AG08395 (cell line): ENCODE results near the gene GNAO1.
A peak's percentile ranks its signal among the peaks of the same experiment; 100 is the strongest.

Experiments
- DNase-seq: peaks from one replicate; pipeline ENCODE4 v3.0.0; 2012; ENCODE audit warnings: mixed read lengths, low spot score

GNAO1 gene

DNA sequence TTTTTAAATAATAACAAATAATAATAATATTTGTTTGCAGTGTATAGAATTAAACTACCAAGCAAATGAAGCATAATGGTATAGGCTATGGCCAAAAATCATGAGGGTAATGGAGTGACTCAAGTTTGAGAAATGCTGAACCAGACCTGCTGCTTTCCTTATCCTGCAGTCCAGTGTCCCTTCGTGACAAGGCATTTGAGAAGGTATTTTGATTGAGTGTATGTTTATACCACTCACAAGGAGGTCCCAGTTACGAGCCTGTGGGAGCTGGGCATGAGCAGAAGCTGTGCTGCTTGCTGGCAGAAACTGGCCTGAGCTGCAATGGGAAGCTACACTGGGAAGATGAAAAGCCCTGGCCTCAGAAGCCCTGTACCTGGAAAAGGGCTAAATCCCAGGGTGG, 50.3 kb downstream of the GNAO1 start:
- no peak for DNase-seq

DNA sequence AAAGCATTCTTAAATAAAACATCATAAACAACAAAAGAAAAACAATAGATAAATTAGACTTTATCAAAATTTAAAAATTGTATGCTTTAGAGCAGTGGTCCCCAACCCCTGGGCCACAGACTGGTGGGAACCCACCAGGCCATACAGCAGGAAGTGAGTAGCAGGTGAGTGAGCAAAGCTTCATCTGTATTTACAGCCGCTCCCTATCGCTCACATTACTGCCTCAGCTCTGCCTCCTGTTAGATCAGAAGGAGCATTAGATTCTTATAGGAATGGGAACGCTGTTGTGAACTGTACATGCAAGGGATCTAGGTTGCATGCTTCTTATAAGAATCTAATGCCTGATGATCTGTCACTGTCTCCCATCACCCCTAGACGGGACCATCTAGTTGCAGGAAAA, 51.5 kb downstream of the GNAO1 start:
- no peak for DNase-seq

DNA sequence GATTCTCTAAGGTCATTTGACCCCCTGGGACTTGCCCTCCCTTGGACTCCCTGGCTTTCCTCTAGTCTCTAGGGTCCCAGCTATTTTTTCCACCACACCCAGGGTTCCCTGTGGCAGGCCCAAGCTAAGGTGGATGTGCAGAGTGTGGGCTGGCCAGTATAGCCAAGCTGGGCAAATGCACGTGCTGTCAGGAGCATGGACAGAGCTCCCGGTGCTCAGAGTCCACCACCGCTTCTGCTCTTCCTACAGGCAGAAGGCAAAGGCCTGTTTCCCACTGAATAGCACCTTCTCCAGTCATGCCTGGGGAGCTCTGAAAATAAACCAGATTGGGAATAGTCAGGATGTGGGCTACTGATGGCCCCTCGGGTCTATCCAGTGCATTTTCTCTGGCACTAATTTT, 53.3 kb downstream of the GNAO1 start:
- DNase-seq = no peak

DNA sequence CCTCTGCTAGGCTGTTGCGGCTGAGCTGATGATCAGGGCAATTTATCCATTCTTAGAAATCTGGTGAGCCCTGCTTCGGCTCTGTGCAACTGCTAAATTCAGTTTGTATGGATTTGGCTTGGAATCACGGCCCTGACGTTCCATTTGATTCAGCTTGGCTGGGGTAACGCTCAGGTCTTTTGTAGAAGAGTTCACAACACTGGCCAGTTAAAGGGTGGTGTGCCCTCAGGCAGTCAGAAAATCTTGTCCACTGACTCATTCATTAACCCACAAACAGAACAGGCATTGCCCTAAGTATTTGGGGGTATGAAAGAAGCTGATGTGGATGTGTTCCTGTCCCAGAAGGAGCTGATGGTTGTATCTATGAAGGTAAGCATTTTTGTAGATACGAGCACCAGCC, 53.9 kb downstream of the GNAO1 start:
- DNase-seq = peak; percentile 58

DNA sequence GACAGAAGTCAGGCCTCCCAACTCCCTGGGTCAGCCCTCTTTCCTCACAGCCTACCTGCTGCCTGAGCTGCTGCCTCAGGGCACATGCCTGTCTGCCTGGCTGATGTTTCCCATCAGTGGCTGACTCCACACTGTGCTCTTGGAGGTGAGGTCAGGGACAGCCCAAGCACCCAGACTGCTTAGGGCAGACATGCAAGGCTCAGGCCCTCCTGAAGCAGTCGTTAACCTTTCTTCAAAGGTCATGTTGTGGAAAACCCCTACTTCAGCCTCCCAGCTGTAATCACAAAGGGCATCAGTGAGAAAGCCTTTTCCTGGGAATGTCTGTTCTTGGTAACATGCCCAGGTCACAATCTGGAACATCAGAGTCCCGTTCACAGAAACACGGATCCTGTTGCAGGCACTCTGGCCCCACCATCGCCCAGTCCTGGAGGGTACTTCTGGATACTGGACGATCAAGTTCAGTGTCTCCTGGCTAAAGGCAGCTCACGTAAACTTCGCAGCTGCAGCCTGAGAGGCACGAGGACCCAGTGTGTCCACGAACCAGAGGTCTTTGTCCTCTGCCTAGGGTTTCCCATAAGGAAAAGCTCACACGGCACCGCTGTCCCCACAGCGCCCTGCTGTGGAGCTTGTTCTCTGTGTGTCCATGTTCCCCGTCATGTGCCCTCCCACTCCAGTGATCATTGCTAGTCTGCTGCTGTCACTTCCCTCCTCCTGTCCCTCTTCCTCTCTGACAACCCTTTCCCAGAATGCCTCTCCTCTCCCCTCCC, 54.9 kb downstream of the GNAO1 start:
- DNase-seq = no peak

DNA sequence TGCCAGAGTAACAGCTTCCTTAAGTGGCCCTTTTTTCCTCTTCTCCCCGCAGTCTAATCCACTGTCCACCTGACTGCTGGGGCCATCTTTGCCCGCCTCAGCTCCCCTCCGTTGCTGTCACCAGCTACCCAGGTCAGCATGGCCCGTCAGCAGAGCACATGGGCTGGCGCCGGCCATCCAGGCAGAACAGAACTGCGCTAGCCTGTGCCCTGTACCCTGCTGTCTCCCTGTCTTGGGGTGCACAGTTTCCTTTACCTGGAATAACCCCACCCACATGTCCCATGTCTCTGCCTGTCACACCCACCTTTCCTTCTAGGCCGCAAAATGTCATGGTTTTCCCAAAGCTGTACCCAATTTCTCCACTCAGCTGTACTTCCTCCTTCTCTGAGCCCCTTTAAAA, 55.7 kb downstream of the GNAO1 start:
- DNase-seq = no peak

DNA sequence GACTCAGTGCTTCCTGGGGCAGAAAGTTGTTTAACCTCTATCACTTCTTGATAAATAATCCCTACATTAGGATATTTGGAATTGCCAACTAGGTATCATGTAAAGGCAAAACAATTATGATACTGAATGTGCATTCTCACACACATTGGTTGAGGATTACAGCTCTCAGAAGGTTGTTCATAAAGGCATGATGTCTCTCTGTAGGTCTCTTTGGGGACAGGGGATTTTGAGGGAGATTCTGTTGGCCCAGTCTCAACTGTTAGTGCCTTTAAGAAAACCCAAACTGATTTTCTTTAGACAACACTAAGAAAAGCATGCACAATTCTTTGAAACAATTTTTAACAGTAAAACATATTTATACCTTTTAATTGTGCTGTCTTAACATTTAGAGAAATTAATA, 56.5 kb downstream of the GNAO1 start:
- DNase-seq = no peak

DNA sequence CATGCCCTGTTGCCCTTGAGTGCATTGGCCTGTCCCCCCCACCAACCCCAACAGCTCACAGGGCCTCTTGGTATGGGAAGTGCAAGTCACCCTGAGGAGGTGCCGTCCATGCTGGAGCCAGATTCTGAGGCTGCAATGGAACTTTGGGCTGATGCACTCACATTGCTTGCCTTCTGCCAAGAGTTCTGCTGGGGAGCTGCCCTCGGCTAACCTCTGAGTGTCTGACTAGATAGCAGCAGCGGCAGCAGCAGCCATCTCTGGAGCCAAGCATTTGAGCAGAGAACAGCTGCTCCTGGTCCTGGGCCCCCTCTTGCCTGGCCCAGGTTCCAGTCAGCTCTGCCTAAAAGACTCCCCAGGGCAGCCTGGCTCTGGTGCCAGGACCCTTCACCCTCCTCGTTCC, 61.5 kb downstream of the GNAO1 start:
- peak; percentile 57 for DNase-seq

DNA sequence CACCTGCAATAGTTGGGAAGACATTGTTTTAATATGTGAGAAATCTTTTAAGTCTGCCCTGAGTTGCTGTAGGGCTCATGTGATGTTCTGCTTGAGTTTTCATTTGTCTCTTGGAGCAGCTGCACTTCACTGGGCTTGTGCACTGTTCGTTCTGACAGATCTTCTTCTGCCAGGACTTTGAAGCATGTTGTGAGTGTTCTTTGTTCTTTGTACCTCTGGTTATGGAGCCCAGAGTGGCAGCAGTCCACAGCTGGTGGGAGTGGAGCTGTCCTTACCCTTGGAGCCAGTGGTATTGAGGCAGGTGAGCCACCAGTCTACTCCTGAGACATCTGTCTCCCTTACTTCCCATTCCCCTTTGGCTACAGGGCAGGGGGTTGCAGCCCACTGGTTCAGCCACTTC, 64.6 kb downstream of the GNAO1 start:
- DNase-seq = no peak

DNA sequence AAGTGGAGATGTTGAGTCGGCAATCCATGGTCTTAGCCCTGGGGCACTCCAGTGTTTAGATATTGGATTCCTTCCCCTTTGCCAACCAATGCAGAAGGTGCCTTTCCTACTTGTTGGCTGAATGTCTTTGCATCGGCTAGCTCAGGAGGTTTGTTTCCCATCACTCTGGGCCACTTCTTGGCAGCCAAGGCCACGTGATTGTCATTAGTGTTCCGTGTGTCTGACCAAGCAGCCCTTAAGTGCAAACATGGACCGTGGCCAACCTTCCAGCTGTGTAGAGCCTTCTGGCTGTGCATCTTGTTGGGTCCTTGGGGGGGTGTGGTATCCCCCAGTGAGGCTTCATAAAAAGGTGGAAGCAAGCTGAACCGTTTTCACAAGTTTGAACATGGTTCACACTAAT, 66.0 kb downstream of the GNAO1 start:
- no peak for DNase-seq

DNA sequence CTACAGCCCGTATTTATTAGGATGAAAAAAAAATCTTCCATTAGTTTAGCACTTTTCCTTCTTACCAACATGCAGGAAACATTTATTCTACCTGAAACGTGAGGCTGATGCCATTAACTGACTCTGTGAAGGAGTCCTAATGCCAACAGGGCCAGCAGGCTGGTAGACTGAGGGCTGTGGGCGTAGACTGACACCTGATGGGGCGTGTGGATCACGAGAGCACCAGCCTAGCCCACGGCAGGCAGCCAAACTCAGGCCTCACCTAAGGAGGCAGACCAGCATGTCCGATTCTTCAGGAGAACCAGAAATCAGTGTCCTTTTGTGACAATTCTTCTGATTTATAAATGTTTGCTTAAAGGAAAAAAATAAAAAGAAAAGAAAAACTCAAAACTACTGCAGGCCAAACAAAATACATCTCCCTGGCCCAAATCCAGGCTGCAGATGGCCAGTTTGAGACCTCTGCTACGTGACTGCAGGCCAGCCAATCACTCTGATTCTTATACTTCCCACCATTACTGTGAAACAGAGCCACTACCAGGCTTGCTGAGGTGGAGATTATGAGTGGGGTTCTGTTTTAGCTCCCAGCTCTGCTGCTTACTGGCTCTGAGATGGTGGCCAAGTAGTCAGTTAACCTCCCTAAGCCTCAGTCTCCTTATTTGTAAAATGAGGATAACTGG, 66.5 kb downstream of the GNAO1 start:
- no peak for DNase-seq

DNA sequence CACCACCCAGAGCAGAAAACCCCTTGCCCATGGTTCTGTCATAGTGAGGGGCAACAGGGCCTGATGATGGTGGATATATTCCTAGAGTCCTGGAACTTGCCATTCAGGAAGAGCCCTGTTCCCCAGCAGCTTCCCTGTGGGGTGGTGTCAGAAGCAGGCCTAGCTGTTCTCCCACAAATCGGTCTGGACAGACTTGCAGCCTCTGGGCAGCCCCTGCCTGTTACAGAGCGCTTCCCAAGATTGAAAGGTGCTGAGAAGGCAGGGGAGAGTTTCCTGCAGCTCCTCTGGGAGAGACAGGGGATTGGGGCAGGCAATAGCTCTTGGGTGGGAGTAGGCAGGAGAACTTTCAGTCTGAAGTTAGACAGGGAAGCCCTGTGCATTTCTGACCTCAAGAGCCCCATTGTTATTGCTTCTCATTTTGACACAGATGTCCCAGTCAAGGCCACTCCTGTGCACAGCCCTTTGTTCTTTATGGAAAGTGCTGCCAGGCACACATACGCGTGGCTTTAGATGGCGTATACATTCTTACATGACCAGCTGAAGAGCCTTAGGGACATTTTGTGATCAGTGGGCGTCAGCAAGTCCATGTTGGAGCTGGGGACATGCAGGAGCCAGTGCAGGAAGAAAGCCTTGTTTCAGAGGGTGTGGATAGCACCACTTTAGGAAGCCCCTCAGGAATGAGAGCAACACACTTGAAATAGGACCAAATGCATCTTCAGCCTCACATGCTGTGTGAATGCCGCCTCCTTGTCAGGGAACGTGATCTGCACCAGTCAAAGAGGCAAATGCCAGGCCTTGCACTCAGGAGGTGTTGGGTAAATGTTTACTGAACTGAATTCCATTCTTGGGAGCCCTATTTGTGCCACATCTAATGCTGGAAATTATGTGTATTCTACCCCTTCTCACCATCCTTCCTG, 67.5 kb downstream of the GNAO1 start:
- DNase-seq = no peak

DNA sequence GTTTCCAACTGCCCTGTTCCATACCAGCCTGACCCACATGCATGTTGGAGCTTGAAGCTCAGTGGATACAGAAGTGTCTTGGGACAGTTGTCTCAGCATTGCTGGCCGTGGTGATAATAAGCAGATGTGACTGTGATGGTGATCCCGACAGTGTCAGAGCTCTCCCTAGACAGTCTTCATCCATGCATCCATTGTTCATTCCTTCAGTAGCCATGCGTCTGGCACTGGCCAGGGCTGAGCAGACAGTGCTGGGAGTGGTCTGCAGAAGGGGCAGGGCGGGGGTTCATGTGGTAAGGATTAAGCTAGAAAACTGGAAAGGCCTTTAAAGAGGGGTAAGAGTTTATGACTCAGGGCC, 68.1 kb downstream of the GNAO1 start:
- no peak for DNase-seq

DNA sequence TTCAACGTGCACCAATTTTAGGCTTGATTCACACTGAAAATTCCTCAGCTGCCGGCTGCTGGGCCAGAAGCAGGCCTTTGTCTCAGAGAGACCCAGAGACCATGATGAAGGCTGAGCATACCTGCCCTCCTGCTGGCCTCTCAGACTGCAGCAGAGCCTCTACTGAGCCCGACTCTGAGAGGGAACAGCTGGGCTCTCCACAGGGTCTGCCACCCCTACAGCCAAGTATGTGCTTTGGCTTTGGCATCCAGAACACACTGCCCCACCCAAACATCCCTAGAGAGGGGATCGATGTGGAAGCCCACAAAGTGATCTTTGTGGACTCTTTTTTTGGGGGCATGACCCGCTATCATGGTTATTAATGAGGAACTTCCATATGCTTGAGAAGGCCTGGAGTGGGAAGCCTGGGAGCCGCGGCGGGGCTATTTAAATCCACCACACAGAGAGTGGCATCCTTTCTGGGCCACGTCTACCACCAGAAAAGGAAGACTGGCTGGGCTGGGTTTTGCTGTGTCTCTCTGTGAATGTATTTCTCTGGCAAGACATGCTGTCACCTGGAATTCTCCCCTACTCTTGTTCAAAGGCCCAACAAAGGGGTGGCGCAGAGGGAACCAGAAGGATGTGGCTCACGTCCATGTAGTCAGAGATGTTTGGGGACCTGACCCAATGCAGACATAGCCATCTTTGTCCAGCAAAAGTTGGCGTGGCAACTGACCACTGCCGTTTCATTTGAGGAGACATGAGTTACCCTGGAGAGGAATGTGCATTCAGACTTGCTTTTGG, 69.3 kb downstream of the GNAO1 start:
- DNase-seq = no peak

DNA sequence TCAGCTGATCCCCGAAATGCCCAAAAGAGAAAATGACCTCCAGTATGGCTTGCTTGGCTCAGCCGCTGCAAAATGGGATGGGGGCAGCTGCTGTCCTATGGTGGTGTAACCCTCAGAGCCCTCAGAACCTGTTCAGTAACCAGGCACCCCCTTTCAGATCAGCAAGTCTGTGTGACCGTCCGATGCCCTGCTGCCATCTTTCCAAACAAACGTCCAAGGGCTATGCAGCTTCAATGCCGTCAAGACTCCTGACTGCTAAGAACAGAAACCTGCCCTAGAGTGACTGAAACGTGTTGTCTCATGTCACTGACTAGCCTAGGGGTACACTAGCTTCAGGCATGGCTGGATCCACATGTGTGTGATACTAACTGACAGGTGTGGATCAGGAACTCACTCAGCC, 70.4 kb downstream of the GNAO1 start:
- no peak for DNase-seq

DNA sequence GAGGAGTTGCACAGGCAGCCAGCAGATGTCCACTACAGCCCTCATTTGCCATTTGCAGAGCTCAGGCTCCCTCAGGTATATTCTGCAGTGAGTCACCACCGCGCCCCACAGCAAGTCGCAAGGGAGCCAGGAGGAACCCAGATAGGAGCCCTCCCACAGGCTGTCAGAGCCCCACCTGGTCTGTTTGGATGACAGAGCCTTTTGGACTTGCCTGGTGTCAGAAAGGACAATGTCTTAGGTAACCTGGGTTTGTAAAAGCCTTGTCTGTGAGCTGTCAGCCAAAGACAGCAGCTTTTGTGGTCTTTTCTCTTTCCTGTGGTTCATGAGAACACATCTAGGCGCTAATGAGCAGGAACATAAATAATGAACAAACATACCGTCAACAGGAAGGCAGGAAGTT, 70.9 kb downstream of the GNAO1 start:
- DNase-seq = no peak

DNA sequence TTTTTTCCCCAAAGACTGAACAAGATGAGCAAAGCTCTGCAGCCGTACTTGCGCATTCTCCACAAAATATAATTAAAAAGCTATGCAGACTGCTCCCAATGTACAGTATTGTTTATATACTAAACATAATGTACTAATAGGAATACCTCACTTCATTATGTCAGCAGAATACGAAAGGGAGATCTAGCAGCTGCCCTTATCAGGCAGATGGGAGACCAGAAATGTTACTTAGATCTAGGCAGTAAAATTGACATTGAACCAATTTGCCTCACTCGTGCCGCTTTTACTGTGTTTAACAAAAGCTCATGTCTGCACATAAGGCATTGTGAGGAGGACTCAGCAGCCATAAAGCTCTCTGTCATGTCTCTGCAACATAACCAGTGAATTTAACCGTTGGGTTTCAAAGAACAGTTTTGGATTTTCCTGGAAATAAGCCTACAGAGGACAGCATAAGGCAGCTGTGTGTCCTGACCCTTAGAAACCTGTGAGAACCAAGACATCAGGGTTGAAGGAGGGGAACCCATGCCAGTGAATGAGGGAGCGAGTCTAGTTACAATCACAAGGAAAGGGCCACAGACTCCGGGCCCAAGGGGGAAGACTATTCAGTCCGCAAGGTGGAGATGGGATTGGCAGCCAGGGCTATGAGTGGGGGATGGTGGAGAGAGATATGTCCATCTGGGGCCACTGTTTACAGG, 71.4 kb downstream of the GNAO1 start:
- no peak for DNase-seq

DNA sequence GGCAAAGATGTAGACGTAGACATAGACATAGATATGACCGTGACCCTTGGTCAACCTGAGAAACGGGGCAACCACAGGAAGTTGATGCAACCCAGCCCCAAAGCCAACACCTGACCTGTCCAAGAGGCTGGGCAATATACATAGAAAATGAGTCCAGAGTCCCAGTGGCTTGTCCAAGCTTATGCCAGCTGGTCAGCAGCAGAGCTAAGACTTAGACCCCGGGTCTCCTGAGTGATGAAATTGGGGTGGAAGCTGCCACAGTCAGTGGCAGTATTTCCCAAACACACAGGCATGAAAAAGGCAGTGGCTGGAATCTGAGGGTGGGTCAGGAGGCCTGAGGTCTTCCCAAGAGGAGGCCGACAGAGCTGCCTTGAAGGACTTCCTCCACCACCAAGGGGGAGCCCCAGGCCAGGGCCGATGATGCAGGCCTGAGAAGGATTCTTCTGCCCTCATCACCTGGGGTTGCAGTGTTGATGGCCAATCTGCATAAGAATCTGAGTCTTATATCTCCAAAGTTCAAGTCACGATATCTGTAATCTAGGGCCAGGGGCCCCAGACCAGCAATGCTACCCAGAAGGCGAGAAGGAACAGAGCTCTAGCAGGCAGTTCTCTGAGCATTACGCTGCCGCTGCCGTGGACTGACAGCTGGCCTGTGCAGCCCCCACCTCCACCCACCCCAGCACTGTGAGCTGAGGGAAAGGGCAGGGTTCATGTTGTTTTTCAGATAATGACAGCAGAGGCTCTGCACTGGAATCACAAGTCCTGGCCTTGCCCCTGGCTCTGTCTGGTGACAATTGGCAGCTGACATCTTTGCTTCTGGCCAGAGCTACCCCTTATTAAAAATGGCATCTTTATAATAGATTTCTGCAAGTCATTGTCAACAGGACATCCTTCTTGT, 72.7 kb downstream of the GNAO1 start:
- DNase-seq = no peak

DNA sequence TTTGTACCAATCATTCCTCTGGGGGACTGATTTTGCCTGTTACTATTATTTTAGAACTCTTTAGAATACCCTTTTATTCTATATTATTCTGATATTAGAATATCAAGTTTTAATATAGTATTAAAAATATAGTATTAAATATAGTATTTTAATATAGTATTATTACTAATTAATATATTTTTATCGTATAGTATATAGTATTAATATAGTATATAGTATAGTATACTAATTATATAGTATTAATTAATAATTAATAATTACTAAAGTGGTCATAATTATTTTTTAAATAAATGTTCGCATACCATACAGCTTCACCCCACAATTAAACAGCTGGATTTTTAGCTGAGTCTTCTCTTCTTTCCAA, 73.3 kb downstream of the GNAO1 start:
- DNase-seq = no peak

DNA sequence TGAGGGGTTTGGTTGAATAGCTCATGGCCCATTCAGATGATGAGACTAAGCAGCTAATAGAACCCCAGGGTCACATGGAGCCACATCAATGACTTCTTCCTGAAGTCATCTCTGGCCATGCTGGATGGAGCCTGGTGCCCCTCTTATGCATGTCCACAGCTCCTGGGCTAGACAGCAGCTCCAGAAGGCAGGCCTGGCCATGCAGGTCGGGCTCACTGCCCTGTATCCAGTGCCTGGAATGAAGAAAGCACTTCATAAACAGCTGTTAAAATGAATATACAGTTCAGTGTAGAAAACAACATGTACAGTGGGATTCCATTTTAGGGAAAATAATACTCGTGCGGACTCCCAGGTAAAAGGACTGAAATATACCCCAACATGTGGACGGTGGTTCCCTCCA, 73.9 kb downstream of the GNAO1 start:
- no peak for DNase-seq

DNA sequence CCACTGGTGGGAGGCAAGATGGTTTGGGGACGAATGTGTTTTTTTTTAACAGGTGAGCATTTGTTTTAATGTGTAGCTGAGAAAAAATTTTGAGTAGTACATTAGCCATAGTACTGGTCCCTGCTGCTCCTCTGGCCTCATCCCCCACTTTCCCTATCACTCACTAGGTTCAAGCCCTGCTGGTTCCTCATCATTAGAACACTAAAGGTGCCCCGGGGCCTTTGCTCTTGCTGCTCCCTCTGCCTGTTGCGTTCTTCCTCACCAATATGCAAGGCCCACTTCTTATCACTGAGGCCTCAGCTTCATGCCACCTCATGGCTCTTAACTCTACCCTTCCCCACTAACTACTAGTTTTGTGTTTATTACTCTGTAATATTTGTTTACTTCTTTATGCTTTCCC, 74.5 kb downstream of the GNAO1 start:
- DNase-seq = no peak
